DLD1 (cell line): ENCODE results near the gene AATF.

Experiments
- in situ Hi-C: cut with HindIII; loops from 2 replicates; pipeline ENCODE4 v1.10.0; 2017; ENCODE audit warnings: low sequenced_read_pairs

Gene AATF

GRCh38 chr17:37096071-37096470 is 147.3 kb downstream of the AATF start:
- in situ Hi-C loops, result no loop called here

- in situ Hi-C loops, result no loop called here
These were observed 148.4 kb downstream of the AATF start for GRCh38 chr17:37097154-37097553.

- in situ Hi-C loops, result no loop called here
These were observed 149.4 kb downstream of the AATF start for GRCh38 chr17:37098152-37098551.

- in situ Hi-C loops, result no loop called here
These were observed 150.3 kb downstream of the AATF start for GRCh38 chr17:37098910-37099664.

- in situ Hi-C loops, result no loop called here
These were observed 151.5 kb downstream of the AATF start for GRCh38 chr17:37100231-37100630.

GRCh38 chr17:37101306-37101705 is 152.6 kb downstream of the AATF start:
- in situ Hi-C loops, result no loop called here

GRCh38 chr17:37103231-37103630 is 154.5 kb downstream of the AATF start:
- in situ Hi-C loops, result no loop called here

GRCh38 chr17:37106049-37106448 is 157.3 kb downstream of the AATF start:
- in situ Hi-C loops, result no loop called here
